Osteoblast (primary cell): ENCODE measurements around the gene CDKN2B-AS1. TPM values are rescaled to one million over a fixed set of nuclear protein-coding genes. Genes with fewer than 3 reads are reported as not detected.

Source experiments
- DNase-seq: peaks from one replicate; pipeline ENCODE4 v3.0.0; 2011; ENCODE audit warnings: low spot score, mixed read lengths; ENCODE audit not compliant: insufficient read length; ENCODE audit errors: missing footprints
- H2AFZ ChIP-seq: 2 replicates; pipeline ENCODE4 v1.6.0; 2011; ENCODE audit warnings: mild to moderate bottlenecking, low read length
- H3K27ac ChIP-seq: 2 replicates; pipeline ENCODE4 v1.5.1; 2011; ENCODE audit warnings: mild to moderate bottlenecking, low read depth, low read length, moderate library complexity
- H3K27me3 ChIP-seq: 2 replicates; pipeline ENCODE4 v1.6.0; 2012; ENCODE audit warnings: mild to moderate bottlenecking, control low read depth, inconsistent platforms, low read length, moderate library complexity; ENCODE audit not compliant: insufficient read depth
- H3K36me3 ChIP-seq: 2 replicates; pipeline ENCODE4 v1.5.1; 2011; ENCODE audit warnings: mild to moderate bottlenecking, low read length, control low read depth, moderate library complexity; ENCODE audit not compliant: insufficient read depth
- H3K4me1 ChIP-seq: 2 replicates; pipeline ENCODE4 v1.5.1; 2011; ENCODE audit warnings: mild to moderate bottlenecking, low read length, control low read depth, moderate library complexity; ENCODE audit not compliant: insufficient read depth
- H3K4me2 ChIP-seq: 2 replicates; pipeline ENCODE4 v1.6.0; 2011; ENCODE audit warnings: mild to moderate bottlenecking, low read length; ENCODE audit not compliant: insufficient read depth
- H3K4me3 ChIP-seq: fragments of 200-600 bp; sonication (generic); 3 replicates; pipeline ENCODE4 v1.5.1; 2012; ENCODE audit warnings: mild to moderate bottlenecking, low read length, inconsistent platforms; ENCODE audit not compliant: insufficient read depth
- H3K79me2 ChIP-seq: 2 replicates; pipeline ENCODE4 v1.6.0; 2012; ENCODE audit warnings: mild to moderate bottlenecking, low read length, control low read depth, inconsistent platforms; ENCODE audit not compliant: insufficient read depth
- H3K9me3 ChIP-seq: 2 replicates; pipeline ENCODE4 v1.5.1; 2011; ENCODE audit warnings: low read depth, low read length, control low read depth
- H4K20me1 ChIP-seq: 2 replicates; pipeline ENCODE4 v1.6.0; 2012; ENCODE audit warnings: mild to moderate bottlenecking, low read length, control low read depth; ENCODE audit not compliant: insufficient read depth
- CTCF ChIP-seq: IDR thresholded peaks from 2 replicates; pipeline ENCODE4 v1.5.1; 2011; ENCODE audit warnings: mild to moderate bottlenecking, low read depth, low read length, moderate library complexity; ENCODE audit errors: extremely low read depth
- total RNA-seq: library from RNA; depleted of rRNA; stranded (reverse); fragments of >200 nt; gene quantifications from 2 replicates; pipeline ENCODE4 v1.2.3, GENCODE V29; 2012

The CDKN2B-AS1 gene
- total RNA-seq, 1 donor: 15.2 TPM

- Histone ChIP-seq H3K27ac (no peak overlapping the region), H3K27me3 (no peaks in the 10 kb centered on the region), H3K36me3 (no peaks in the 10 kb centered on the region), H3K4me2 (no peak overlapping the region), H3K4me3 (no peak overlapping the region), H3K4me1 (peaks cover 23% of the 10 kb centered on the region), H2AFZ (no peak overlapping the region), H3K9me3 (no peaks in the 10 kb centered on the region), H3K79me2 (no peaks in the 10 kb centered on the region), H4K20me1 (no peaks in the 10 kb centered on the region)
- DNase-seq: peak; percentile 10
- TF ChIP-seq CTCF: peak; percentile 70
Observed at GRCh38 chr9:22119522-22120158, 125.0 kb downstream of the CDKN2B-AS1 start.

GRCh38 chr9:22120159-22120549, 125.6 kb downstream of the CDKN2B-AS1 start:
- H2AFZ ChIP-seq: no peak overlapping the region
- H3K4me3 ChIP-seq: no peak overlapping the region
- no peaks in the 10 kb centered on the region for H3K36me3 ChIP-seq
- H3K9me3 ChIP-seq: no peaks in the 10 kb centered on the region
- no peaks in the 10 kb centered on the region for H3K27me3 ChIP-seq
- H3K79me2 ChIP-seq: no peaks in the 10 kb centered on the region
- H4K20me1 ChIP-seq: no peaks in the 10 kb centered on the region
- no peak overlapping the region for H3K27ac ChIP-seq
- H3K4me2 ChIP-seq: no peak overlapping the region
- no peak for TF ChIP-seq CTCF
- peaks cover 22% of the 10 kb centered on the region for H3K4me1 ChIP-seq
- no peak for DNase-seq

GRCh38 chr9:22120595-22120994, 126.0 kb downstream of the CDKN2B-AS1 start:
- Histone ChIP-seq H3K4me1 (peaks cover 20% of the 10 kb centered on the region), H2AFZ (no peak overlapping the region), H3K9me3 (no peaks in the 10 kb centered on the region), H3K4me3 (no peak overlapping the region), H3K27ac (no peak overlapping the region), H3K79me2 (no peaks in the 10 kb centered on the region), H4K20me1 (no peaks in the 10 kb centered on the region), H3K27me3 (no peaks in the 10 kb centered on the region), H3K4me2 (no peak overlapping the region), H3K36me3 (no peaks in the 10 kb centered on the region)
- TF ChIP-seq CTCF: no peak
- no peak for DNase-seq

GRCh38 chr9:22124263-22125011, 129.8 kb downstream of the CDKN2B-AS1 start:
- Histone ChIP-seq H3K4me1 (peaks cover 7% of the 10 kb centered on the region), H3K9me3 (no peaks in the 10 kb centered on the region)
- no peak for DNase-seq

More at GRCh38 chr9:22124263-22125011, 129.8 kb downstream of the CDKN2B-AS1 start:
- Histone ChIP-seq H3K36me3 (no peaks in the 10 kb centered on the region), H3K4me3 (no peak overlapping the region), H3K27ac (no peak overlapping the region), H4K20me1 (no peaks in the 10 kb centered on the region), H2AFZ (no peak overlapping the region), H3K4me2 (no peak overlapping the region), H3K79me2 (no peaks in the 10 kb centered on the region), H3K27me3 (no peaks in the 10 kb centered on the region)
- TF ChIP-seq CTCF: no peak
